Kidney (tissue), 14 donors: Measurements from ENCODE around the gene CHMP5. TPM values are rescaled to one million over a fixed set of nuclear protein-coding genes. Genes with fewer than 3 reads are reported as not detected.

Experiments used
- DNase-seq, 5 donors: peaks; one replicate each; pipeline ENCODE4 v3.0.0-alpha.2; 2013 to 2020
- FAIRE-seq: peaks from 2 replicates; lab custom pipeline; 2012; peaks lifted over from hg19 to GRCh38; lab: Jason Lieb, UNC
- H3K27ac ChIP-seq, 2 donors: one replicate each; pipeline ENCODE4 v1.7.0; 2013; ENCODE audit warnings: low read depth in 2 of 2, low read length in 2 of 2, inconsistent platforms in 1 of 2
- H3K27me3 ChIP-seq: one replicate; pipeline ENCODE4 v1.7.1; 2013; ENCODE audit warnings: low read length, inconsistent platforms; ENCODE audit not compliant: control insufficient read depth, insufficient read depth
- H3K36me3 ChIP-seq, 3 donors: one replicate each; pipeline versions ENCODE4 v1.7.0 to v1.7.1; 2013; ENCODE audit warnings: low read length in 3 of 3, control low read depth in 1 of 3, inconsistent platforms in 1 of 3; ENCODE audit not compliant: insufficient read depth in 3 of 3, control insufficient read depth in 2 of 3
- H3K4me1 ChIP-seq, 3 donors: one replicate each; pipeline versions ENCODE4 v1.7.0 to v1.7.1; 2013; ENCODE audit warnings: low read length in 3 of 3, inconsistent platforms in 1 of 3, low read depth in 1 of 3; ENCODE audit not compliant: control insufficient read depth in 2 of 3, insufficient read depth in 2 of 3
- H3K4me3 ChIP-seq, 3 donors: one replicate each; pipeline versions ENCODE4 v1.7.0 to v1.8.1; 2013; ENCODE audit warnings: low read length in 3 of 3, control low read depth in 1 of 3, inconsistent platforms in 1 of 3
- H3K9ac ChIP-seq, 3 donors: one replicate each; pipeline versions ENCODE4 v1.7.0 to v1.7.1; 2013; ENCODE audit warnings: low read length in 3 of 3, control low read depth in 1 of 3, inconsistent platforms in 1 of 3
- H3K9me3 ChIP-seq, 3 donors: one replicate each; pipeline versions ENCODE4 v1.7.0 to v1.7.1; 2013; ENCODE audit warnings: low read length in 3 of 3, control low read depth in 1 of 3, inconsistent platforms in 1 of 3; ENCODE audit not compliant: control insufficient read depth in 2 of 3, insufficient read depth in 1 of 3
- intact Hi-C: fragments of 100-400 bp; cut with DNase I; formaldehyde crosslinking; loops from one replicate; pipeline ENCODE4 v1.11.1; 2022
- polyA plus RNA-seq: library from polyadenylated mRNA; stranded (reverse); fragments of 350-450 nt; fragmentation: Illumina TruSeq; extraction: RNeasy Lipid Tissue Mini Kit (QIAGEN cat#74804); gene quantifications from one replicate; pipeline ENCODE4 v1.2.3, GENCODE V29; 2014; ENCODE audit warnings: low read depth, low replicate concordance; ENCODE audit not compliant: insufficient read depth
- total RNA-seq: library from RNA; stranded (reverse); fragmentation: NEBNext Ultra II Directional; extraction: Animal tissue kit (Norgen Biotek cat#: 25700); gene quantifications from one replicate; pipeline ENCODE4 v1.2.1, GENCODE V29; 2021
- TF ChIP-seq, protein P1 (sequence below): IDR thresholded peaks from 3 replicates; pipeline ENCODE4 v1.5.1; 2012; ENCODE audit warnings: mild to moderate bottlenecking, moderate library complexity, borderline replicate concordance; ENCODE audit not compliant: insufficient read depth; ENCODE audit errors: extremely low read depth
- donor health status: control.
- donor health status: control.
- donor health status: control.
- donor health status: control.
- donor health status: control.
- donor health status: DM: yes; HTN: yes; CAD: no.
- donor health status: Normal renal cell carcinoma (clear cell type).

Gene CHMP5
- total and polyA plus RNA-seq, 2 donors from 2014 or later, result 65.2 to 100 TPM

GRCh38 chr9:33225319-33226147, 39.3 kb upstream of the CHMP5 start:
- DNase-seq (peak in 4 of 5 donors; percentile 67 to 87 (median 80)), FAIRE-seq (peak; percentile 95)
- intact Hi-C loops, result loop anchor here (5.0 kb wide), 1 partner anchor 143 kb away; no protein-coding TSS in a partner anchor
- no peaks in the 10 kb centered on the region for H3K36me3 ChIP-seq
- no peak overlapping the region for H3K9ac ChIP-seq
- H3K4me3 ChIP-seq, result no peak overlapping the region
- no peaks in the 10 kb centered on the region for H3K27me3 ChIP-seq
- H3K4me1 ChIP-seq, result peaks cover 0 to 9% (median 3%) of the 10 kb centered on the region in 3 donors
- H3K27ac ChIP-seq, result no peak overlapping the region
- TF ChIP-seq, protein P1, sequence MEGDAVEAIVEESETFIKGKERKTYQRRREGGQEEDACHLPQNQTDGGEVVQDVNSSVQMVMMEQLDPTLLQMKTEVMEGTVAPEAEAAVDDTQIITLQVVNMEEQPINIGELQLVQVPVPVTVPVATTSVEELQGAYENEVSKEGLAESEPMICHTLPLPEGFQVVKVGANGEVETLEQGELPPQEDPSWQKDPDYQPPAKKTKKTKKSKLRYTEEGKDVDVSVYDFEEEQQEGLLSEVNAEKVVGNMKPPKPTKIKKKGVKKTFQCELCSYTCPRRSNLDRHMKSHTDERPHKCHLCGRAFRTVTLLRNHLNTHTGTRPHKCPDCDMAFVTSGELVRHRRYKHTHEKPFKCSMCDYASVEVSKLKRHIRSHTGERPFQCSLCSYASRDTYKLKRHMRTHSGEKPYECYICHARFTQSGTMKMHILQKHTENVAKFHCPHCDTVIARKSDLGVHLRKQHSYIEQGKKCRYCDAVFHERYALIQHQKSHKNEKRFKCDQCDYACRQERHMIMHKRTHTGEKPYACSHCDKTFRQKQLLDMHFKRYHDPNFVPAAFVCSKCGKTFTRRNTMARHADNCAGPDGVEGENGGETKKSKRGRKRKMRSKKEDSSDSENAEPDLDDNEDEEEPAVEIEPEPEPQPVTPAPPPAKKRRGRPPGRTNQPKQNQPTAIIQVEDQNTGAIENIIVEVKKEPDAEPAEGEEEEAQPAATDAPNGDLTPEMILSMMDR, result peak; percentile 84
- no peaks in the 10 kb centered on the region for H3K9me3 ChIP-seq

DNA sequence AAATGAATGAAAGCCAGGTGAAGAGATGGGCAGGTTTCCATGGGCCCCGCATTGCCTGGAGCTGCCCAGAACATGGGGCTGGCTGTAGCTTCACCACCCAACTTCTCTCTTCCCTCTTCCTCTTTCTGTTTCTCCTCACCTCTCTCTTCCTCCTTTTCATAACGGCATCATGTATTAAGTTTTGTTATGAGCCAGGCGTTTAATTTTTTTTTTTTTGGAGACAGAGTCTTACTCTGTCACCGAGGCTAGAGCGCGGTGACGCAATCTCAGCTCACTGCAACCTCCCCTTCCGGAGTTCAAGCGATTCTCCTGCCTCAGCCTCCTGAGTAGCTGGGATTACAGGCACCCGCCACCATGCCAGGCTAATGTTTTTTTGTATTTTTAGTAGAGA, 37.8 kb upstream of the CHMP5 start:
- H3K27ac ChIP-seq, result no peak overlapping the region
- DNase-seq (no peak), FAIRE-seq (no peak)
- no peaks in the 10 kb centered on the region for H3K36me3 ChIP-seq
- no peak overlapping the region for H3K4me3 ChIP-seq
- TF ChIP-seq, protein P1, result no peak
- no peaks in the 10 kb centered on the region for H3K27me3 ChIP-seq
- intact Hi-C loops, result loop anchor here (5.0 kb wide), 1 partner anchor 145 kb away; no protein-coding TSS in a partner anchor
- H3K9me3 ChIP-seq, result no peaks in the 10 kb centered on the region
- H3K9ac ChIP-seq, result no peak overlapping the region
- peaks cover 0 to 4% (median 3%) of the 10 kb centered on the region in 3 donors for H3K4me1 ChIP-seq

- intact Hi-C loops, result loop anchor here (5.0 kb wide), 1 partner anchor 145 kb away; no protein-coding TSS in a partner anchor
Measured at GRCh38 chr9:33227741-33228140, 37.1 kb upstream of the CHMP5 start.

More at GRCh38 chr9:33227741-33228140, 37.1 kb upstream of the CHMP5 start:
- Histone ChIP-seq H3K9ac (no peak overlapping the region), H3K27me3 (no peaks in the 10 kb centered on the region), H3K36me3 (no peaks in the 10 kb centered on the region), H3K27ac (no peak overlapping the region), H3K9me3 (no peaks in the 10 kb centered on the region), H3K4me3 (no peak overlapping the region), H3K4me1 (peaks cover 0 to 4% (median 3%) of the 10 kb centered on the region in 3 donors)
- FAIRE-seq, result no peak
- TF ChIP-seq, protein P1, result no peak
- DNase-seq, result no peak
